Cerebellar cortex (tissue), 1 donor: ENCODE data around the gene CKAP5.
"Not testable (repeated sequence)": the region's sequence is repeated elsewhere in the genome, so short reads cannot be mapped to it uniquely, and the experiment has no call there.

Experiments used
- DNase-seq: peaks from one replicate; pipeline ENCODE4 v3.0.0-alpha.2; 2015; ENCODE audit warnings: low spot score

CKAP5 gene

DNA sequence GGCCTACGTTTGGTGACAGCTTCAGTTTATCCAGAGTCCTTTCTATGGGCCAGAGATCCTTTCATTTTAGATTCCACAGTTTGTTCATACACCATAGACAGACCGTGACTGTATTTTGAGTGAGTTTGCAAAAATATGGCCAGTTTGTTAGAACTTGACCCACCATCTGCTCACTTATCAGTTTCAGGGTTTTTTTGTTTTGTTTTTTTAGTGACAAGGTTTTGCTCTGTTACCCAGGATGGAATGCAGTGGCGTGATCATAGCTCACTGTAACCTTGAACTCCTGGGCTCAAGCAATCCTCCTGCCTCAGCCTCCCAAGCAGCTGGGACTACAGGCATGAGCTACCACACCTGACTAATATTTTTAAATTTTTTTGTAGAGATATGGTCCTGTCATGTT lies 9.1 kb upstream of the CKAP5 start:
- no peak for DNase-seq

DNA sequence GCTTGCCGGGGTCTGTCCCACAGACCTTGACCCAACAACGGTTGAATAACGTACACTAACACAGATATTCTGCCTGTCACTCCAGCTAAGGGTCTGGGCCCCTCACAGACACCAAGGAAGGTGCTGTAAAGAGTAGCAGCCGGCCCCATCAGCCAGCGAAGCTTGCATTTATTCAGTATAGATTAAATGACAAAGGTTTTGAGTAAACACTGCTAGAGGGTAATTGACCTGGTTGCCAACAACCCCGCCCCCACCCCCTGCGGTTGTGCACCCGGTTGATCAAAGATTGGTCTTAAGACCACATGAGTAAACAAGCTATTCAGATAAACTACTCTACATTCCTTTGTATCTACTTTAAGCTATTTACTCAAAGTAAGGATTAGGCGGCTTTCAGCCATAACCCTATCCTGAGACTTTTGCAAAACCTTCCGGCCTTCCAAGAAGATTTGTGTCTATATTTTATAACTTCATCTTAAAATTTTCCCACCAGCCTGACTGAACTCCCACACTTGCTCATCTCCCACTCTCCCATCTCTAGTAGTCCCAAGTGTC lies 4.8 kb upstream of the CKAP5 start:
- no peak for DNase-seq

DNA sequence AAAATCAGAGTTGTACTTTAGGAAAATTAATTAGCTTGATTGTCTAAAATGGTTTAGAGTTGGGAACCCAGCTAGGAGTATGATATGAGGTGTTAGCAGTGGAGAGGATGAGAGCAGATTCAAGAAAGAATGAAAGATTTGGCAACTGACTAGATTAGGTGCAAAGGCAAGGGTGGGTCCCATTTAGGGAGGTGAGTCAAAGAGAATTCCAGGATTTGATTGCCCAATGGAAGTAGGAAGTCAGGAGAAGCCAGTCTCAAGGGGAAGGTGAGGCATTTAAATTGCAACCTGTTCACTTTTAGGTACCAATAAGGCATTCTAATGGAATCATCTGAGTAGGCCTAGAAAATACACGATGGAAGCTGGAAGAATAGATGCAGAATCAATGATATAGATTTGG lies 3.6 kb upstream of the CKAP5 start:
- DNase-seq, result no peak

DNA sequence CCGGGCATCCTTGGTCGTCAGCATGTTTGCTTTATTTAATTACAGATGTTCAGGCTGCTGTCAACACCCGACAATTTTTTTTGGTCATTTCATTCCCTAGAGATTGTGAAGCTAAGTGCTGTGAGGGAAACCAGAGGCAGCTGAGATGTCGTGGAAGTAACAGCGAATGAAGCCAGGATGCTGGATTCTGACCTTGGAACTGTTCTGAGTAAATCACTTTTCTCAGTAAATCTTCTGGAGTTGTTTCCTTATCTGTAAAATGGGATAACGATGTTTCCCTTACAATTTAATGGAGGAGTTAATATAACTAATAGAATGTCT lies 390 bp upstream of the CKAP5 start:
- DNase-seq, result no peak

DNA sequence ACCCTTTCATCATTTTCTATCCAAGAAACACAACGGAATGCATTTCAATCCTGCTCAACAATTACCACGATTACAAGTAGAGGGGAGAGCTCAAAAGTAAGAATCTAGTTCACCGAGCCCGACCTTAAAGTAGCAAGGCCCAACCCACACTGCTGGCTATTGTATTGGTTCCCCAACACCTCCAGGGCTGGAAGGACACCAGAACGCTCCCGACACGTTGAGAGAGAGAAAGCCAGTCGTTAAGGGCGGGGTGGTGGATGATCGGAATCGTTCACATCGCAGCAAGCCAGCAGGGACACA lies 690 bp downstream of the CKAP5 start:
- DNase-seq, result no peak

DNA sequence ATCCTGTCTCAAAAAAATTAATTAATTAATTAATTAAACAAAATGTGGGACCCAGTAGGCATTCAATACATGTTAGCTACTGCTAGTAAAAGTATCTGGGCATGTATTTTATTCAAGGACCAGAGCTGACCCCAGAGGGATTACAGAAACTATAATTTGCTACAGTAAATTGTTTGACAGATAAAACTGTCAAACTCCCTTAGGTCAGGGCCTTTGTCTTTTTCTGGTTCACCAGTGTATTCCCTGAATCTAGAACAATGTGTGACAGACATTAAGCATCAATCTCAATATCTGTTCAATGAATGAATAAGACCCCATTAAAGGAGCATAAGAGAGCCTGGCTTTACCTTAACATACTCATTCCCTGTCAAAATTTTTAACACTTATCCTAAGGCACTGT lies 6.0 kb downstream of the CKAP5 start:
- DNase-seq, result no peak

DNA sequence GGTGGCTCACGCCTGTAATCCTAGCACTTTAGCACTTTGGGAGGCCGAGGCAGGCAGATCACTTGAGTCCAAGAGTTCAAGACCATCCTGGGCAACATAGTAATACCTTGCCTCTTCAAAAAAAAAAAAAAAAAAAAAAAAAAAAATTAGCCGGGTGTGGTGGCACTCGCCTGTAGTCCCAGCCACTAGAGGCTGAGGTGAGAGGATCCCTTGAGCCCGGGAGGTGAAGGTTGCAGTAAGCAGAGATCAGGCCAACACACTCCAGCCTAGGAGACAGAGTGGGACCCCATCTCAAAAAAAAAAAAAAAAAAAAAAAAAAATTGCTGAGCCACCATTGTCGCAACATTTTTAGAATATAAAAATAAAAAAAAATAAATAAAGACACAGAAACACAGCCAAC lies 7.6 kb downstream of the CKAP5 start:
- no peak for DNase-seq

DNA sequence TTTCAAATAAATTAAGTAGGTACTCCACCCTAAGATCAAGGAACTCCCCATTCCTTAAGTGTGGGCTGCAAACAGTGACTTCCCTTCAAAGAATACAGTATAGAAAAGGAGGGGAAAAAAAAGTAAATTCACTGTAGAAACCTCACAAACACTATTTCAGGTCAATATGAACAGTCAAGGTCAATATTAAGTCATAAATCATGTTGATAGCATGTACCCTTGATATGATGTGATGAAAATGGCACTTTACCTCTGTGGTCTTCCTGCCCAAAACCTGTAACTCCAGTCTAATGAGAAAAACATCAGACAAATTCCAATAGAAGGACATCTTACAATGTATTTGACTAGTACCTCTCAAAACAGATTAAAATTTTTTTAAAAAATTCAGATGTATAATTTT lies 8.2 kb downstream of the CKAP5 start:
- no peak for DNase-seq

DNA sequence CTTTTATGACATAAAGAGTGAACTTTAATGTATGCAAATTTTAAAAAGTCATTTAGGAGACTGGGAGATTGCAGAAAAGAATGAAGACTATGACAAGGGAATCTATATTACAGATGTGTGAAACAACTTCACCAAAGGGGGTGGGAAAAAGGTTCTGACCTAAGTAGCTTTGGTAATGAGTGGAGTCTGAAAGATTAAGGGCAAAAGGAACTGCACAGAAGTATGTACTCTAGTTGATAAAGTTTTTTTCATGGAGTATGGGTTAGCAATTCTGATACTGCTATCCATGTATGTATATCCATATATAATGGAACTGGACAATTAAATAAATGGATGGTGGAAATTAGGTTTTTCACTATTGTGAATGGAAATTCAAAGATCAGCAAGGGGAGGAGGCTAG lies 9.2 kb downstream of the CKAP5 start:
- DNase-seq, result no peak

DNA sequence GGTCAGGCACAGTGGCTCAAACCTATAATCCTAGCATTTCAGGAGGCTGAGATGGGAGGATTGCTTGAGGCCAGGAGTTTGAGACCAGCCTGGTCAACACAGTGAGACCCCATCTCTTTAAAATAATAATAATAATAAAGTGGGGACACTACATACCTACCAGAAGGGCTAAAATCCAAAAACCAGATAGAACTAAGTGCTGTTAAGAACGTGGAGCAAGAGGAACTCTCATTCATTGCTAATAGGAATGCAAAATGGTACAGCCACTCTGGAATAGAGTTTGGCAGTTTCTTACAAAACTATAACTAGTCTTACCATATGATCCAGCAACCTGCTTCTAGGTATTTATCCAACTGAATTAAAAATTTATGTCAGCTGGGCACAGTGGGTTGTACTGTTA lies 9.6 kb downstream of the CKAP5 start:
- DNase-seq, result no peak

DNA sequence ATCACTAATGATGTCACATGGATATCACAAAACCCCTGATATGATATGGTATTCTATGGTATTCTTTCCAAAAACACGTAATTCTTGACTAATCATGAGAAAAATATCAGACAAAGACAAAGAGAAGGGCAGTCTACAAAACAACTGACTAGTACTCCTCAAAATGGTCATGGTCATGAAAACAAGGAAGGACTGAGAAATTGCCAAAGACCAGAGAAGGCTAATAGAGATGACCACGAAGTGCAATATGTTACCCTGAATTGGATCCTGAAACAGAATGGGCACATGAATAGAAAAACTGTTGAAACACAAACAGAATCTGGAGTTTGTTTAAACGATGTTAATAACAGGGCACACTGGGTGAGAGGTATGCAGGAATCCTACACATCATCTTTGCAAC lies 10.2 kb downstream of the CKAP5 start:
- no peak for DNase-seq

DNA sequence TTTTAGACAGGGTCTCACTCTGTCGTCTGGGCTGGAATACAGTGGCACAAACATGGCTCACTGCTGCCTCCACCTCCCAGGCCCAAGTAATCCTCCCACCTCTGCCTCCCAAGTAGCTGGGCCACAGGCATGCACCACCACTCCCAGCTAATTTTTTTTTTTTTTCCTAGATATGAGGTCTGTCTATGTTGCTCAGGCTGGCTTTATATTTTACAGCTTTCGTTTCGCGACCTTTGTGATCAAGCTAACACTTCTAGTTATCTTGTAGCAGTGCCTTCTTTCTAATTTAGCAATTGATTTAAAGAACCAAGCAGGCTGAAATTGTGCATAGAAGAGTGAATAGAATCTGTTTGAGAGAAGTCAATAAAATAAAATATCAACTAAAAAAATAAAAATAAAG lies 11.3 kb downstream of the CKAP5 start:
- no peak for DNase-seq

DNA sequence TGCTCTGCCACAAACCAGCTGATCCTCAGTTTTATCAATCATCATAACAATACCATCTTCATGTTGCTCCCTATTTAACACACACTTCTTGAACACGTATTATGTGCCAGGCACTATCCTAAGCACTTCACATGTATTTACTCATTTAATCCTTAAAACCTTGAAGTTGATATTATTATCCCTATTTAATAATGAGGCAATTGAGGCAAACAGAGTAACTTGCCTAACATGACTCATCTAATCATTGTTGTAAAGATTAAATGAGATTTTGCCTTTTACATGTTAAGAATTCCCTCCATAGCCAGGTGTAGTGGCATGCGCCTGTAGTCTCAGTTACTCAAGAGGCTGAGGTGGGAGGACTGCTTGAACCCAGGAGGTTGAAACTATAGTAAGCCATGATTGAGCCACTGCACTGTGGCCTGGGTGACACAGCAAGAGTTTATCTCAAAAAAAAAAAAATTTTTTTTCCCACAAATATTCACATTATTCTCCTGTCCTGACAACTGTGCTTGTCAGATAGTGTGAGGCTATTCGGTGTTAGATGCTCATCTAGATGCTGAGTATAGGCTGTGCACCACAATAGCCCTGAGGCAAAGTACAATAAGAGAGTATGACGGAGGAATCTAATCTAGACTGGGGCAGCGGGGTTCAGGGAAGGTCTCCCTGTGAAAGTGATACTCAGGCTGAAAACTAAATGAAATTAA lies 13.4 kb downstream of the CKAP5 start:
- DNase-seq, result no peak

DNA sequence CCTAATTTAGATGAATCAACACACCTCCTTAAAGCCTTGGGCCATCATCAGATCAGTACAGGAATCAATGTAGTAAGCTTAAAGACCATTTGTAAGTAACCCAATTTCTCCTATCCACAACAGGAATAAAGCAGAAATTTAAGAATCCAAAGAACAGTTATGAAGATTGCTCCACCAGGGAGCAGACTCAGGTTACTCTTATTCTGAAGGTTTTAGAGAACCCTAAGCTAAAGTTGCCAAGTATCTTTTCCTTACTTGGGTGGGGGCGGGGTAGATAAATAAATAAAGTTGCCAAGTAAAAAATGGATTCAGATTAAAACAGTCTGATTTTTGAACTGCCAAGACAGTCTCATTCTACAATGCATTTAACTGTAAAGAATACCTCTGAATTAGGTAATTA lies 18.1 kb downstream of the CKAP5 start:
- no peak for DNase-seq

DNA sequence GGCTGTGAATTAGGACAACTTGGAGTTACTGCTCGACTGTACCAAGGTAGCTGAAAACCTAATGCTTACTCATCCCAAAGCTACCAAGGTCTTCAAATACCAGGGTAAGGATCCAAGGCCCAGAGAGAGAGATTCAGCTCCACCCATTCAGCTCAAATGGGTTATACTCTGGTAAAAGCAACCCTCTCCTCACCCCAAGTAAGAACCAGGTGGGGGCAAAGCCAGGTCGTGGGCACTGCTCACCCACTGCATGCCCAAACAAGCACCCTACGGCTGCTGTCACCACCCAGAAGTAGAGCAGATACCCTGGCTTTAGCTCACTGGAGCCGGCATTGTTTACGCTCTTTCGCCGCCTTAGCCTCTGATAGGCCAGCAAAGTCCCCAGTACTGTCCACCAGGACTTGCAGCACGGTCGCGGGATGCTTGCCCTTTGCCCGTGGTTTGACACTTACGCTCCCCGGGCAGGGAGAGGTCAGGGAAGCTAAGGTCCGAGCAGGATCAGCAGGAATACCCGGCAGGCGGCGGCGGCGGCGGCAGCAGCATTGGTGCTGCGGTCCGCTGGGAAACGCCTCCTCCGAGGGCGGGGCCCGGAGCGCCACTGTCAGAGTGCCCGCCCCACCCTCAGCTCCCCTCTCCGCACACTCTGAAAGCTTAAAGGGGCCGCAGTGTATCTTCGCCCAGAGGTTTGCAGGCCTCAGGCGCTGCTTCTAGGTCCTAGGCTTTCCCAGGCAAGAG lies 19.6 kb downstream of the CKAP5 start:
- DNase-seq, result peak; percentile 91

DNA sequence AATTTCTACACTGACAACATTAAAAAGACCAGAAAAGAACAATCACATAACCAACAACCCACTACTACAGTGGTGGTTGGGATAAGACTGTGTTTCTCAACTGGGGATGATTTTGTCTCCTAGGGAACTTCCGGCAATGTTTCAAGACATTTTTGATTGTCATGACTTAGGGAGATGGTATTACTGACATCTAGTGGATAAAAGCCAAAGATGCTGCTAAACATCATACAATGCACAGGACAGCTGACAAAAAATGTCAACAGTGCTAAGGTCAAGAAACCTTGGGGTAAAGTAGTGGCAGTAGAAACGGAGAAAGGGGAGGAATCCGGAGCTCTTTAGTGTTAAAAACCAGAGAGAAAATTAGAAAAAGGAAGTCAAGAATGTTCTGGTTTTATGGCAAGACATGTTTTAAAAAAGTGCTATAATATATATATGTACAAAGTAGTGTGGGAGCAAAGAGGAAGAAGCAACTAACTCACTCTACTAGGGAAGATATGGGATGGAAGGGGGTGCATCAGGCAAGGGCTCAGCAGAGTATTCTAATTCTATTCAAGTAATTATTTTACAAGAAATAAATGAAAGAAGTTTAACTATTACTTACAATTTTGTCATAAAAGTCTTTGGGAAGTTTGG lies 37.2 kb downstream of the CKAP5 start:
- DNase-seq, result peak; percentile 21

DNA sequence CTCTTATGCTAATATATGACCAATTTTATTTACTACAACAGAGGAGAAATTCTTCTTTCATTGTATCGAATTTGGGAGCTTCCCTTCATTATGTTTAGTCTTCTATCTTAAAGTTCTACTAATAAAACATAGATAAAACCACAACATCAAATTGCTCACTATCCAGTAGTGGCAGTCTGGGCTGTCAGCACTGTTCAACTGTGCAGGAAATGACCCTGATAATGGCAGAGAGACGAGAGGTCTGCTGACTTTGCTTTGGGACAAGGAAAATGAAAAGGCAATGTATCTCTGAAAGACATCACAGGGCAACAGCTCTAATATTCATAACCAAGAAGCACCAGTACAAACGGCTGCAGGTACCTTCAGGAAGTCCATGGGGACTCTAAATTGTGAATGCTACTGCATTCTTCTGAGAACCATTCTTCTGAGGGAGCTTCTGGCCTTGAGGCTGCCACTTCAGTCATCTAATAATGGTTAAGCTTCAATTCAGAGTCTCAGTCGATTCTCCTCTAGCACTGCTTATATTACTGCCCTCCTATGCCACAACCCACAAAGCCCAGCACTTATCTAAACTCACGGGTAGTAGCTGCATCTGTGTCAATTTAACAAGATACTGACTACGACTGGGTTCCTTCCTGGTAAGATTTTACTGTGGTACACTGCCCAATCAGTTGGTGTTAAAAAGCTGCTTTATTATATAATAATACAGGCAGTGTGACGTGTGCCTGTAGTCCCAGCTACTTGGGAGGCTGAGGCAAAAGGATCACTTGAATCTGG lies 44.2 kb downstream of the CKAP5 start:
- DNase-seq, result no peak

DNA sequence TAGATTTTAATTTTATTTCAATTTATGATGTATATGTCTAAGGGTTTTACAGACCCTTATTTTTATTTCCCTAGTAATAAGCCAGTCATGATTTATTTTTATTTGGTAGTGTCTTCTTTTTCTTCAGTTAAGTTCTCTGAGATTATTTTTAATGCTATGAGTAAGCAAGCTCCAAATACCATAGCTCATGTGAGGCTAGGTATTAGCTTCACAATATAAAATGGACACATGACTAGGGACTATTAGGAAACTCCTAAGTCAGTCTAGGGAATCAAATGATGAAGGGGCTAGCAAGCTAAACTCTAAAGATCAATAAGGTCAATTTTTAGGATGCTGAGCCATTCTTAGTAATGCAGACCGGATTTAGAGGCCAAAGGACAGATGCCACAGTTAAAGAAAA lies 45.9 kb downstream of the CKAP5 start:
- DNase-seq, result no peak

DNA sequence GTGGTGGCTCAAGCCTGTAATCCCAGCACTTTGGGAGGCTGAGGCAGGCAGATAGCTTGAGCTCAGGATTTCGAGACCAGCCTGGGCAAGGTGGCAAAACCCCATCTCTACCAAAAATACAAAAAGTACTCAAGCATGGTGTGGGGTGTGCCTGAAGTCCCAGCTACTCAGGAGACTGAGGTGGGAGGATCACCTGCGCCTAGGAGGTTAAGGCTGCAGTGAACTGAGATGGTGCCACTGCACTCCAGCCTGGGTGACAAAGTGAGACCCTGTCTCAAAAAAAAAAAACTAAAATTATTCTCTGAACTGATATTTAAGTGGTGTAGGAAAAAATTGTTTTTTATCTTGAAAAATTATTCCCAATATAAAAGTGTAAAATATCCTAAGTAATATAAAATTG lies 46.4 kb downstream of the CKAP5 start:
- DNase-seq, result not testable (repeated sequence)

DNA sequence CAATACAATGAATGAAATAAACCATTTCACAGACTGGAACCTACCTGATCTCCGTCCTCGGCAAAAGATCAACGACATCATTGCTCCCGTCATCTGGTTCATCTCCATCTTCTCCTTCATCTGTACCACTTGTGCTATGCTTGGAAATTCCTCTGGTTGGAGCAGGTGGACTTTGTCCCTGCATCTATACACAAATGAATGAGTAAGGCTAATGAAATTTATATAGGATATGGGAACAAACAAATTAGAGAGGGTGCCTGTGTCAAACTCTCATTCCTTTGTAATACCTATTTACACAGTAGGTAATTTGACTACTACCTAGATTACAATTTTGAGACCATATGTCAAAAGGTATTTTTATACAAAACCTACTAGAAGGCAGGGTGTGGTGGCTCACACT lies 67.7 kb downstream of the CKAP5 start:
- no peak for DNase-seq

DNA sequence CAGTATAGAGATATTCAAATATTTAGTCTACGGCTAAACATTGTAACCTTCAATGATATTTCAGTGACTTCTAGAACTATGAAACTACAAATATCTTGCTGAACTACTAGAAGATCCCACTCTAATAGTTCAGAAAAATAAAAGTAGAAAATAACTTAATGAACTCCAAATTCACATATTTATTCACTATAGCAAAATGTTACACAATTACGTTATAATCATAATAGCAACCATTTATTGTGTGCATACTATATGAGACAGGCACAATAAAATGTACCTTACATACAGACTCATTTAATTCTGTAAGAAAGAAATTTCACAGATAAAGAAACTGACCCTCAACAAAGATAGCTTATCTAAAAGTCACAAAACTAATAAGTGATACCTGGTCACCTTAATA lies 69.2 kb downstream of the CKAP5 start:
- no peak for DNase-seq

DNA sequence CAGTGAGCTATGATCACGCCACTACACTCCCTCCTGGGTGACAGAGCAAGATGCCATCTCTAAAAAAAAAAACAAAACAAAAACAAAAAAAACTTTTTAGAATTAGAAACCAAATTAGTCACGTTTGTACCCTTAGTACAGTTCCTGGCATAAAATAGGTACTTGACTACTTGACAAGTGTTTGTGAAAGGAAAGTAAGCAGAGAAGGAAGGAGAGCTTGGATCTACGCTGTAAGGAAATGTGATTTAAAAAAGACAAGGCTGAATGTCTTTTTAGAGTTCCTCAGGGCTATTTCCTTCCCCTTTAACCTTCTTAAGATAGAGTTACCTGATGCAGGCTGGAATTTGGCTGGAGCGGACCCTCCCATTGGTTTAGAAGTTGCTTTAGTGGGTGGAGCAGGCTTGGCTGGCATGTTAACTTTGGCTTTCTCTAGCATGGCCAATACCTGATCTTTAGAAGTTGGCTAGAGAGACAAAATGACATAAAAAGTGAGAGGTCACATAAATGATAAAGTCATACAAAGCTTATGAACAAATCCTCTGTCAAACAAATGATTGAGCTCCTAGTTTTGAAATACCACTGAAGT lies 76.4 kb downstream of the CKAP5 start:
- no peak for DNase-seq
